Mesendoderm (in vitro differentiated cells): ENCODE data around the gene TAF6.
A peak's percentile ranks its signal among the peaks of the same experiment; 100 is the strongest.
"Not testable (repeated sequence)": the region's sequence is repeated elsewhere in the genome, so short reads cannot be mapped to it uniquely, and the experiment has no call there.

ENCODE experiments used
- DNase-seq: peaks from one replicate; pipeline ENCODE4 v3.0.0; 2013
- H2AK5ac ChIP-seq: 2 replicates; pipeline ENCODE4 v1.6.1; 2013; ENCODE audit warnings: low read length, inconsistent platforms
- H2BK120ac ChIP-seq: 2 replicates; pipeline ENCODE4 v1.6.1; 2013; ENCODE audit warnings: low read depth, mild to moderate bottlenecking, low read length, moderate library complexity, mixed read lengths
- H2BK15ac ChIP-seq: replicated peaks from 2 replicates; pipeline ENCODE4 v1.6.1; 2013; ENCODE audit warnings: low read depth, mild to moderate bottlenecking, moderate library complexity
- H2BK5ac ChIP-seq: 2 replicates; pipeline ENCODE4 v1.6.1; 2013; ENCODE audit warnings: low read length, inconsistent platforms
- H3K18ac ChIP-seq: 2 replicates; pipeline ENCODE4 v1.6.1; 2013; ENCODE audit warnings: mild to moderate bottlenecking, low read length, mixed read lengths
- H3K23ac ChIP-seq: one replicate; pipeline ENCODE4 v1.6.1; 2013; ENCODE audit warnings: low read length
- H3K27ac ChIP-seq: 2 replicates; pipeline ENCODE4 v1.5.1; 2013; ENCODE audit warnings: low read depth, mild to moderate bottlenecking, inconsistent platforms, low read length, moderate library complexity
- H3K27me3 ChIP-seq: 2 replicates; pipeline ENCODE4 v1.6.1; 2013; ENCODE audit warnings: low read length, control low read depth, mild to moderate bottlenecking, inconsistent platforms; ENCODE audit not compliant: insufficient read depth, poor library complexity
- H3K36me3 ChIP-seq: 2 replicates; pipeline ENCODE4 v1.6.1; 2013; ENCODE audit warnings: low read length, inconsistent platforms; ENCODE audit not compliant: control insufficient read depth, insufficient read depth
- H3K4ac ChIP-seq: one replicate; pipeline ENCODE4 v1.6.1; 2013; ENCODE audit warnings: low read depth, mild to moderate bottlenecking, low read length, moderate library complexity
- H3K4me1 ChIP-seq: 2 replicates; pipeline ENCODE4 v1.6.1; 2013; ENCODE audit warnings: low read depth, low read length, inconsistent platforms; ENCODE audit not compliant: control insufficient read depth
- H3K4me2 ChIP-seq: 2 replicates; pipeline ENCODE4 v1.6.1; 2013; ENCODE audit warnings: low read length
- H3K4me3 ChIP-seq: 2 replicates; pipeline ENCODE4 v1.5.1; 2013; ENCODE audit warnings: mild to moderate bottlenecking, low read length
- H3K56ac ChIP-seq: one replicate; pipeline ENCODE4 v1.6.1; 2013; ENCODE audit warnings: low read length
- H3K79me1 ChIP-seq: 2 replicates; pipeline ENCODE4 v1.6.1; 2013; ENCODE audit warnings: low read length, inconsistent platforms
- H3K79me2 ChIP-seq: 2 replicates; pipeline ENCODE4 v1.6.1; 2013; ENCODE audit warnings: mild to moderate bottlenecking, low read length; ENCODE audit not compliant: control insufficient read depth, insufficient read depth
- H3K9ac ChIP-seq: 2 replicates; pipeline ENCODE4 v1.6.1; 2013; ENCODE audit warnings: low read length, inconsistent platforms
- H4K5ac ChIP-seq: one replicate; pipeline ENCODE4 v1.6.1; 2013; ENCODE audit warnings: low read length
- H4K8ac ChIP-seq: one replicate; pipeline ENCODE4 v1.6.1; 2013; ENCODE audit warnings: low read depth, mild to moderate bottlenecking, control low read depth, low read length, moderate library complexity
- WGBS: extraction: QIAGEN DNeasy Blood & Tissue Kit; methylation state at CpG from one replicate; pipeline ENCODE4 v1.1.7; 2013; ENCODE audit warnings: low lambda C conversion rate, missing lambda C conversion rate; ENCODE audit not compliant: insufficient coverage; ENCODE audit errors: extremely low coverage; 5-methylcytosine and 5-hydroxymethylcytosine counted together

Gene TAF6

DNA sequence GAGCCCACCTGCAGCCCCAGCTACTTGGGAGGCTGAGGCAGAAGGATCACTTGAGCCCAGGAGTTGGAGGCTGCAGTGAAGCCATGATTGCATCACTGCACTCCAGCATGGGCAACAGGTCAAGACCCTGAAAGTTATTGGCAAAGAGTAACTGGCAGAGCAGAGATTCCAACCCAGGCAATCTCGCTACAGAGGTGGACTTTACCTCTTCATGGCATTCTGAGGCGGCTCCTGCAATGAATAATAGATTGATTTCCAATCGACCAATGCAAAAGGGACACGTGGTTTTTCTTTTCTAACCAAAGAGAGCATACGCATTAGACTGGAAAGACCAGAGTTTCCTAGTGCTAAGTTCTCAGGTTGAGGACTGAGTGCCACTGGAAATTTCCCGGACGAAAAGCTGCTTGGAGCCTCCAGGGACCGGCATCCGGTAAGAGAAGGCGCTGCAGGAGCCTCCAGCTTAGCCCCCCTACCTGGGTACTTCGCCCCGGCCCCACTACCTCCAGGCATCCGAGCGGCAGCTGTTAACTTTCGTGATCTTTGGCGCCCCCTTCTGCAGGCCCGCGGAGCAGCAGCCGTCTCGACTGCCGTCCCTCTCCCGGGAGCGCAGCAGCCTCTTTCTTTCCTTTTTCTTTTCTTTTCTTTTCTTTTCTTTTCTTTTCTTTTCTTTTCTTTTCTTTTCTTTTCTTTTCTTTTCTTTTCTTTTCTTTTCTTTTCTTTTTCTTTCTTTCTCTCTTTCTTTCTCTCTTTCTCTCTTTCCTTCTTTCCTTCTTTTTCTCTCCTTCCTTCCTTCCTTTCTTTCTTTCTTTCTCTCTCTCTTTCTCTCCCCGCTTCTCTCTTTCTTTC lies 11.7 kb upstream of the TAF6 start:
- H4K8ac ChIP-seq, result no peak overlapping the region
- H3K36me3 ChIP-seq, result no peaks in the 10 kb centered on the region
- peak overlapping the region; percentile 52 for H3K56ac ChIP-seq
- H3K4me1 ChIP-seq, result peaks cover 2% of the 10 kb centered on the region
- H3K4me2 ChIP-seq, result peak overlapping the region; percentile 42
- no peaks in the 10 kb centered on the region for H3K79me2 ChIP-seq
- H3K23ac ChIP-seq, result no peak overlapping the region
- no peak overlapping the region for H3K4ac ChIP-seq
- no peak overlapping the region for H2AK5ac ChIP-seq
- H2BK15ac ChIP-seq, result no peak overlapping the region
- H3K4me3 ChIP-seq, result no peak overlapping the region
- peak; percentile 88 for DNase-seq
- no peak overlapping the region for H2BK120ac ChIP-seq
- H3K27me3 ChIP-seq, result no peaks in the 10 kb centered on the region
- H3K9ac ChIP-seq, result peak overlapping the region; percentile 67
- H3K27ac ChIP-seq, result no peak overlapping the region
- H3K79me1 ChIP-seq, result no peaks in the 10 kb centered on the region
- no CpG with 5 or more reads among the region's 24 CpGs for WGBS
- no peak overlapping the region for H3K18ac ChIP-seq
- H4K5ac ChIP-seq, result no peak overlapping the region
- H2BK5ac ChIP-seq, result no peak overlapping the region

- H3K4me2 ChIP-seq, H3K9ac ChIP-seq, H3K4me3 ChIP-seq, H3K79me2 ChIP-seq, H4K8ac ChIP-seq, H3K4me1 ChIP-seq, H3K56ac ChIP-seq, H3K36me3 ChIP-seq, H4K5ac ChIP-seq, DNase-seq, H3K27me3 ChIP-seq, H3K79me1 ChIP-seq, H3K23ac ChIP-seq, H2BK15ac ChIP-seq, H2AK5ac ChIP-seq, H2BK120ac ChIP-seq, H3K27ac ChIP-seq, H2BK5ac ChIP-seq, H3K18ac ChIP-seq, H3K4ac ChIP-seq: not testable (repeated sequence)
- WGBS, result no CpG with 5 or more reads among the region's 1 CpG
These were observed 11.1 kb upstream of the TAF6 start for GRCh38 chr7:100130220-100130607.

GRCh38 chr7:100128637-100128963 lies 9.4 kb upstream of the TAF6 start:
- no peaks in the 10 kb centered on the region for H3K36me3 ChIP-seq
- H3K4me1 ChIP-seq, result peaks cover 2% of the 10 kb centered on the region
- no peak overlapping the region for H3K56ac ChIP-seq
- H2BK120ac ChIP-seq, result no peak overlapping the region
- no peaks in the 10 kb centered on the region for H3K27me3 ChIP-seq
- no peaks in the 10 kb centered on the region for H3K79me1 ChIP-seq
- no peak overlapping the region for H3K27ac ChIP-seq
- H2BK15ac ChIP-seq, result no peak overlapping the region
- H3K79me2 ChIP-seq, result no peaks in the 10 kb centered on the region
- no peak overlapping the region for H3K4me3 ChIP-seq
- H3K18ac ChIP-seq, result no peak overlapping the region
- H3K9ac ChIP-seq, result no peak overlapping the region
- no peak for DNase-seq
- no peak overlapping the region for H3K4ac ChIP-seq
- WGBS, result no CpG with 5 or more reads among the region's 1 CpG
- H4K5ac ChIP-seq, result no peak overlapping the region
- H2AK5ac ChIP-seq, result no peak overlapping the region
- no peak overlapping the region for H2BK5ac ChIP-seq
- H3K4me2 ChIP-seq, result no peak overlapping the region
- no peak overlapping the region for H3K23ac ChIP-seq
- H4K8ac ChIP-seq, result no peak overlapping the region

- no peak overlapping the region for H2AK5ac ChIP-seq
- peak overlapping the region; percentile 2 for H4K8ac ChIP-seq
- no peaks in the 10 kb centered on the region for H3K27me3 ChIP-seq
- DNase-seq, result peak; percentile 51
- no CpG with 5 or more reads among the region's 37 CpGs for WGBS
- H2BK15ac ChIP-seq, result no peak overlapping the region
- peak overlapping the region; percentile 11 for H3K18ac ChIP-seq
- H3K27ac ChIP-seq, result no peak overlapping the region
- peak overlapping the region; percentile 74 for H3K4ac ChIP-seq
- no peaks in the 10 kb centered on the region for H3K79me2 ChIP-seq
- H3K79me1 ChIP-seq, result no peaks in the 10 kb centered on the region
- no peak overlapping the region for H4K5ac ChIP-seq
- H3K4me2 ChIP-seq, result peak overlapping the region; percentile 72
- H3K9ac ChIP-seq, result peak overlapping the region; percentile 91
- H2BK120ac ChIP-seq, result no peak overlapping the region
- no peak overlapping the region for H3K23ac ChIP-seq
- peak overlapping the region; percentile 94 for H3K56ac ChIP-seq
- peak overlapping the region; percentile 63 for H3K4me3 ChIP-seq
- H3K4me1 ChIP-seq, result peaks cover 2% of the 10 kb centered on the region
- no peak overlapping the region for H2BK5ac ChIP-seq
- H3K36me3 ChIP-seq, result no peaks in the 10 kb centered on the region
These were observed 8.9 kb upstream of the TAF6 start for GRCh38 chr7:100127866-100128636.

- Histone ChIP-seq H3K27me3 (no peaks in the 10 kb centered on the region), H4K5ac (no peak within 1 kb of the TSS), H2BK15ac (no peak within 1 kb of the TSS), H3K79me1 (no peaks in the 10 kb centered on the region), H3K27ac (peak within 1 kb of the TSS; percentile 91), H2AK5ac (no peak within 1 kb of the TSS), H4K8ac (peak within 1 kb of the TSS; percentile 2), H3K9ac (peak within 1 kb of the TSS; percentile 91), H2BK120ac (no peak within 1 kb of the TSS), H3K18ac (peak within 1 kb of the TSS; percentile 19), H3K36me3 (no peaks in the 10 kb centered on the region), H3K4me1 (peaks cover 2% of the 10 kb centered on the region), H2BK5ac (peak within 1 kb of the TSS; percentile 61), H3K56ac (peak within 1 kb of the TSS; percentile 94), H3K4me3 (peak within 1 kb of the TSS; percentile 69), H3K23ac (peak within 1 kb of the TSS; percentile 66), H3K4me2 (peak within 1 kb of the TSS; percentile 72), H3K79me2 (no peaks in the 10 kb centered on the region), H3K4ac (peak within 1 kb of the TSS; percentile 74)
- no CpG with 5 or more reads among the region's 85 CpGs for WGBS
- DNase-seq, result peak; percentile 95
These were observed 8.0 kb upstream of the TAF6 start, which contains the start of gene MBLAC1 for GRCh38 chr7:100126931-100127865. TSS of gene MBLAC1 (plus strand) at chr7:100126967. CDS start at chr7:100127396, 429 bp downstream.
